HG02981 (cell line): ENCODE measurements around the gene BCKDK.
"Not testable (repeated sequence)": the region's sequence is repeated elsewhere in the genome, so short reads cannot be mapped to it uniquely, and the experiment has no call there.

Experiments used
- ATAC-seq: cut with Tn5 transposase; IDR thresholded peaks from one replicate; pipeline ENCODE4 v1.9.1; 2021; ENCODE audit warnings: mild to moderate bottlenecking, moderate library complexity; ENCODE audit not compliant: unreplicated experiment

The BCKDK gene

DNA sequence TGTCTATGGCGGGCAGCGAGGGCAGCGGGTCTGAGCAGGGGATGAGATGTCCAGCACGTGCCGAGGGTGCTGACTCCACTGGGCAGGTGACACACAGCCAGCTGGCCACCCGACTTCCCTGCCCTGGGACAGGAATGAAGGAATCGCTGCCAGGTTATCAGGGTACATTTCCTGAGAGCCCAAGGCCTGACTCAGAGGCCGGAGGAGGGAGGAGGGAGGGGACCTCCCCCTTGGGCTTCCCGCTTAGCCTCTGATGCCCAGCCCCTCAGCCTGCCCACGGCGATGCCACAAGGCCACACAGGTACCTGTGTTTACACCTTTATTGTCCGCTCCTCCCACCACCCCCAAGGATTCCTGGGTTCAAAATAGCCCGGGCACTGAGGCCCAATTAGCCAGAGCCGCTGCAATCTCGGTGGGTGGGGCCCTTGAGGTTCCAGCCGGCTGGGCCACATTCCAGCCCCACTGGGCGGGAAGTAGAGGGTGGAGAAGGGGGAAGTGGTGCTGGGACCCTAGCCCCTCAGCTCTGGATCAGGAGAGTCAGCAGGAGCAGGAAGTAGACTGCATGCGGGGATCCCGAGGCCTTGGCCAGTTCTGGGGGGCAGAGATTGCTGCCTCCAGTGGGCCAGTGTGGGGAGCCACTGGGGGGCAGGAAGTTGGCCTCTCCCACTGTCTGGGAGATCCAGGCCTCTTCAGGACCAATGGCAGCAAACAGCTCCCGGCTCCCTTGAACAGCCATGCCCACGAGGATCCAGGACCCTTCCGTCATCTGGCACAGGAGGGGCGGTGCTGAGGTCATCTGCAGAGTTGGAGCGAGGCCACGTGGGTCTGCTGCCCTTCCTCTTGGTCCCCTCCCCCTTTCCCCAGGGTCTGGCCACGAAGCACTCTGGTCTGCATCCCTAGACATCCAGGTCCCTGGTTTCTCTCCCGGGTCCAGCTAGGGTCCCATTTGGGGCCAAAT, 30.7 kb downstream of the BCKDK start:
- ATAC-seq, result no peak

DNA sequence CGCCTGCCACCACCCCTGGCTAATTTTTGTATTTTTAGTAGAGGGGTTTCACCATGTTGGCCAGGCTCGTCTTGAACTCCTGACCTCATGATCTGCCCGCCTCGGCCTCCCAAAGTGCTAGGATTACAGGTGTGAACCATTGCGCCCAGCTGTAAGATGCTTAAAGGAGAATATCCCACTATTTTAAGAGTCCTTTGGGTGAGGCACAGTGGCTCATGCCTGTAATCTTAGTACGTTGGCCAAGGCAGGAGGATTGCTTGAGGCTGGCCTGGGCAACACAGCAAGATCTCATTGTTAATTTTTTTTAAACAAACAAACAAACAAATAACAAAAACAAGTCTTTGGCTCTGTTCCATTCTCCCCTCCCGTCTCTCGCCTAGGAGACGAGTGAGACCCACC, 32.9 kb downstream of the BCKDK start:
- ATAC-seq, result not testable (repeated sequence)

DNA sequence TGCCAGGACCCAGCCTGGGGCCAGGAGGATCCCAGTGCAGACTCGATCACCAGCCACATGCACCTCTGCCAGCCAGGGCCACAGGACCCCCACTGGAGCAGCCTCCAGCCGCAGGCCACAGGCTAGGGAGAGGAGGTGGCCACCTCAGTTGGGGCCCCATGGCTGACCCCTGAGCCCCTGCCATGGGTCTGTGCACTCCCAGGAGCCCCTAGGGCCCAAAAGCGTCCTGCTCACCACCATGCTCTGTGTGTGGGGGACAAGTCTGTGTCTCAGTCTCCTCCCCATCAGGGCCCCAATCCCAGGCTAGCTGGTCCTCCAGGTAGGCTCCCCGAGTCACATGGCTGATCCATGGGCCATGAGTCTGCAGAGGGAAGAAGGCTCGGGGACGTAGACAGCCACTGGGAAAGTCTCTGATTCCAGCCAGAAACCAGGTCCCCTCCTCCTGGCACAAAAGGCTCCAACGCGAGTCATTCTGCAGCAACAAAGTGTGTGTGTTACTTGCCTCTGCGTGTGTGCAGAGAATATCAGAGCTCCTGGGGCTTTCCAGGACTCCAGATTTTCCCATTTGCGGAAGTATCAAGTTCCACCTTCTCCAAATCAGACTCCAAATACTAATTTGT, 33.4 kb downstream of the BCKDK start:
- no peak for ATAC-seq

DNA sequence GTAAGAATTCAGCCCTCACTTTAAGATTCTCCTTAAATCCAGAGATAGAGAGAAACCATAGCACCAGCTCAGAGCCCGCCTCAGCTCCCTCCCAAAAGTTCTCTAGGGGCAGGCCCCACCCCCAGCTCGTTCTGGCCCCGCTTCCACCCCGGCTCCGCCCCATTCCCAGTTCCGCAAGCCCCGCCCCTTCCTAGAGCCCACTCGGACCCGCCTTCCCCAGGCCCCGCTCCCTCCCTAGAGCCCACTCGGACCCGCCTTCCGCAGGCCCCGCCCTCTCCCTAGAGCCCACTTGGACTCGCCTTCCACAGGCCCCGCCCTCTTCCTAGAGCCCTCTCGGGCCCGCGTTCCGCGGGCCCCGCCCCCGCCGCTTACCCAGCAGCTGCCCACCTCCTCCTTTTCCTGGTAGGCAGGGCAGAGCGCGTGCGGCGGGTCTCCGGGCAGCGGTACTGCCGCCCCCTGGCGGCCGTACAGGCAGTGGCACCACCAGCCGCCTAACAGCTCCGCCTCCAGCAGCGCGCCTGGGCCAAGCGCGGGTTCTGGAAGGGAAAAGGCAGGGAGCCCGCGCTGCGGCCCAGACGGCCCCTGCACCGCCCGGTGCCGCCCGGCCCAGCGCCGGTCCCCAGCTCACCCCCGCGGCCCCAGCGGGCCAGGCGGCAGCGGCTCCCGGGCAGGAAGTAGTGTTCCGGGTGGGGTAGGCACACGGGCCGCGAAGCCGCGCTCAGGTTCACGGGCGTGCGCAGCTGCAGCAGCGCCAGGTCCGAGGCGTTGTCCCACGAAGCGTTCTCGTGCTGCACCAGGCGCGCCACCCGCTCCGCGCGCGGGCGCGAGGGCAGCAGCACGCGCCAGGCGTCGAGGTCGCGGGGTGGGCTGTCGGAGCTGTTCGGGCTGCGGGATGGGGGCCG, 34.2 kb downstream of the BCKDK start:
- ATAC-seq, result peak; percentile 87

DNA sequence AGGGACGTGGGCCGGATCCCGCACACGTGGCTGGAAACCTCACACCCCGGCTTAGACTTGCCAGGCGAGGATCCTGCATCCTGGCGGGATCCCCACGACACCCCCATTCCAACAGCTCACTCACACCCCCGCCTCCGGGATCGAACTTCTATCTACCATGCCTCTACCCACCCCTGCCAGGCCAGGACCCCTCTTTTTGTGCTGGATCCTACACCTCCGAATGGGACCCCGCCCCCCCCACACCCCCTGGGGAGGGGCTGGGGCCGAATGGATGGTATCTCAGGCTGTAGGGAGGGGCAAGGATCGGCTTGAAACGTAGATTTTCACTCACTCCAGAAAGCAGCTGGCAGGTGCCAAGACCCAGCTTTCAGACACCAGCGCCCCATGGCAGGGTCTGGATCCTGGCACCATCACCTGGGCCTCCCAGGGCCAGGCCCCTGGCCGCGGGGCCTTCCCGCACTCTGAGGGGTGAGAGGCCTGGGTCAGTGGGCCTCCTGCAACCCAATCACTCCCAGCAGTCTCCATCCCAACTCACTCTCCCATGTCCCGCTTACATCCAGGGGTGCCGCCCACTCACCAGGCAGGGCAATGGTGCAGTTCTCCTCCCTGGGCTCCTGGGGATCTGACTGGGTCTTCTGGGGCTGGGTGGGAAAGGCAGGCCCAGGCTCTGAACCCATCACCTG, 35.0 kb downstream of the BCKDK start:
- no peak for ATAC-seq

DNA sequence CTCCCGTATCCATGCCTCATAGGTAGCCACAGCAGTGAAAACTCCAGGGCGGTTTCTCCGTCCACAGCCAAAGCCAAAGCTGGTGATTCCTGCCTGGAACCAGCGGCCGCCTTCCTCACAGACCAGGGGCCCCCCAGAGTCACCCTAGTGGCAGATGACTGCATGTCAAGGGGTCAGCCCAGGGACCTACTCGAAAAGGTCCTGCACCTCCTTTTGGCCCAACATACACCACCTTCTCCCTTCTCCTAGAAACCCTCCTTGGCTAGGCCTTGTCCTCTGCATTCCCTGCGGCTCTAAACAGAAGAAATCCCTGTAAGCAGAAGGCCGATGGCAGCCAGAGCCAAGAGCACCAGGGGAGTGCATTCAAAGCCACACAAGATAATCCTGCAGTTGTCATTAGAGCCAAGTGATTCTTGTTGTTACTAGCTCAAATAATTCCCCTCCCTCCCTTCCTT, 35.5 kb downstream of the BCKDK start:
- ATAC-seq, result no peak

DNA sequence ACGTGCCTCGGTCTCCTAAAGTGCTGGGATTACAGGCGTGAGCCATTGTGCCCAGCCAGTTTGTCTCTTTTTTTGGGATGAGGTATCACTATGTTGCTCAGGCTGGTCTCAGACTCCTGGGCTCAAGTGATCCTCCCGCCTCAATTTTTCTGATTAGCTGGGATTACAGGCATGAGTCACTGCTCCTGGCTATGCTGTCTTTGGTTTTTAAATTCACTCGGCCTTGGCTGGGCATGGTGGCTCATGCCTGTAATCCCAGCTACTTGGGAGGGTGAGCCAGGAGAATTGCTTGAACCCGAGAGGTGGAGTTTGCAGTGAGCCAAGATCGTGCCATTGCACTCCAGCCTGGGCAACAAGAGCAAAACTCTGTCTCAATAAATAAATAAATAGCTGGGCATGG, 36.2 kb downstream of the BCKDK start:
- not testable (repeated sequence) for ATAC-seq

DNA sequence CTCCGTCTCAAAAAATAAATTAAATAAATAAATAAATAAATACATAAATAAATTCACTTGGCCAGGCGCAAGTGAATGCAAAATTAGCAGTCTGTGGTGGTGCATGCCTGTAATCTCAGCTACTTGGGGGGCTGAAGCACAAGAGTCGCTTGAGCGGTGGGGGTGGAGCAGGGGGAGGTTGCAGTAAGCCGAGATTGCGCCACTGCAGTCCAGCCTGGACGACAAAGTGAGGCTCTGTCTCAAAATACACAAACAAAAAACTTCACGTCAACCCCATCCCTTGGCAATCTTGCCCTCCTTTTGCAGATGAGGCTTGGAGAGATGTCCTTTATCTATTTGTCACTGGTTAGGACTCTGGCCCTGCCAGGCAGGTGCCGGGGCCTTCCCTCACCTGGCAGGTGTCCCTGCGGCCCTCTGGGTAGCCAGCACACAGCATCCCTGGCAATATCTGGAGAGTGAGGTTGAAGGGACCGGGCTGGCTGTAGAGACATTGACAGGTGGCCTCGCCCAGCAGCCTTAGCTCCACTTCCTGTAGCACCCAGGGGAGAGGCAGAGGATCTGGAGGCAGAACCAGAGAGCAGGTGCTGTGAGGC, 37.3 kb downstream of the BCKDK start:
- no peak for ATAC-seq

DNA sequence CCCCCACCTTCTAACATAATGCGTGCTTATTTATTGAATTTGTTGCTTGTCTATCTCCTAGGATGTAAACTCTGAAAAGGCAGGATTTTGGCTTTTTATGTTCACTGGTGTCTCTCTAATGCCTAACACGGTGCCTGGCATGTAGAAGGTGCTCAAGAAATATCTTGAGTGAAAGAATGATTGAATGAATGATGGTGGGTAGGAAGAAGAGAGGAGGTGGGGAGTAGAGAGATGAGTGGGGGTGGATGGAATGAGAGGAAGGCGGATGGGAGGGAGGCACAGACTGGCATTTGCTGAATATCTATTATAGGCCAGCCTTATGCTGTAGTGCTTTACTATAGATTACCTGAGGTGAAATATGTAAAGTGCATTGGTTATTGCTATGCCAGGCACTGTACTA, 39.4 kb downstream of the BCKDK start:
- no peak for ATAC-seq

DNA sequence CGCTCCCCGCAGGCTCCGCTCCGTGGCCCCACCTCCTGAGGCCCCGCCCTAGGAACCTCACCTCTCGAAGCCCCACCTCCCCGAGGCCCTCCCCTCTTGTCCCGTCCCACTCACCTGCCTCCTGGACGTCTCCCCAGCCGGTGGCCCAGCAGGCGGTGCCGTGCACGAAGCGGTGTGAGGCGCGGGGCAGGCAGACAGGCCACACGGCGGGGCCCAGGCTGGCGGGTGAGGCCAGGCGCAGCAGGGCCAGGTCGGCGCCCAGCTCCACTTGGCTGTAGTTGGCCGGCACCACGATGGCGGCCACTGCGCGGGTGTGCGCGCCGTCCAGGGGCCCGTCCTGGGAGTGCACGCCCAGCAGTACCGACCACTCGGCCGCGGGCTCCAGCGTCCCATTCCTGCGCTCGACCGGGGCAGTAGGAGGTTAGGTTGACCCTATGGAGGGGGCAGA, 40.1 kb downstream of the BCKDK start:
- ATAC-seq, result no peak

DNA sequence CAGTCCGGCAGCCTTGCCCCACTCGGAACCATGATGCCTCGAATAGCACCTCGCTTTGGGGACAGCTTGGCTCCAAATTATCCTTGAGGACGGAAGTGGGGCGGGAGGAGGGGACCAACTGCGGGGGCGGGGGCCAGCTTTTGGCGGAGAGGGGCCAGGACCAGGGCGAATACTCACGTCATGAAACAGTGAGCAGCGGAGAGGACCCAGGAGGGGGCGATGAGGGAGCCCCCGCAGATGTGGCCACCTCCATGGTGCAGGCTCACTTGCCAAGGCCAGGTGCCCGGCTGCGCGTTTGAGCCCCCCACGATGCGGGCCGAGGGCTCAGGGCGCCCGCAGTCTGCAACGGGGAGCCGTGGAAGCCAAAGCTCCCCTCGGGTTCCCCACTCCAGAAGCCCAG, 40.7 kb downstream of the BCKDK start:
- no peak for ATAC-seq

DNA sequence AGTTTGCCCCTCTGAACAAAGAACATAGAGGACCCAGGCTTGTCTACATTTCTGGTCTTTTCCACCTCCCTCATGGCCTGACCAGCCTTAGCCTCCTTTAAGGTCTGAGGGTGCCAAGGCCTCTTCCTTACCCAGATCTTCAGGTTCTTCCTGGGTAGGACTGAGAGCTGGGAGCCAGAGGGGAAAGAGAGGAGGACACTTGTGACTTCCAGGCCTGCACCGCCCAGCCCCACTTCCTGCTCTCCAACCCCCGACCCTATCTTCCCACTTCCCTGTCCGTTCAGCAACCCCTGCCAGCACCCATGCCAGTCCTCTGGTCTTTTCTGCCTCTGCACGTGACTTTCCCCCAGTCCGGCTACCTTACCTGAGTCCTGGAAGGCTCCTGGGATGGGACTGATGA, 41.1 kb downstream of the BCKDK start:
- ATAC-seq, result no peak

DNA sequence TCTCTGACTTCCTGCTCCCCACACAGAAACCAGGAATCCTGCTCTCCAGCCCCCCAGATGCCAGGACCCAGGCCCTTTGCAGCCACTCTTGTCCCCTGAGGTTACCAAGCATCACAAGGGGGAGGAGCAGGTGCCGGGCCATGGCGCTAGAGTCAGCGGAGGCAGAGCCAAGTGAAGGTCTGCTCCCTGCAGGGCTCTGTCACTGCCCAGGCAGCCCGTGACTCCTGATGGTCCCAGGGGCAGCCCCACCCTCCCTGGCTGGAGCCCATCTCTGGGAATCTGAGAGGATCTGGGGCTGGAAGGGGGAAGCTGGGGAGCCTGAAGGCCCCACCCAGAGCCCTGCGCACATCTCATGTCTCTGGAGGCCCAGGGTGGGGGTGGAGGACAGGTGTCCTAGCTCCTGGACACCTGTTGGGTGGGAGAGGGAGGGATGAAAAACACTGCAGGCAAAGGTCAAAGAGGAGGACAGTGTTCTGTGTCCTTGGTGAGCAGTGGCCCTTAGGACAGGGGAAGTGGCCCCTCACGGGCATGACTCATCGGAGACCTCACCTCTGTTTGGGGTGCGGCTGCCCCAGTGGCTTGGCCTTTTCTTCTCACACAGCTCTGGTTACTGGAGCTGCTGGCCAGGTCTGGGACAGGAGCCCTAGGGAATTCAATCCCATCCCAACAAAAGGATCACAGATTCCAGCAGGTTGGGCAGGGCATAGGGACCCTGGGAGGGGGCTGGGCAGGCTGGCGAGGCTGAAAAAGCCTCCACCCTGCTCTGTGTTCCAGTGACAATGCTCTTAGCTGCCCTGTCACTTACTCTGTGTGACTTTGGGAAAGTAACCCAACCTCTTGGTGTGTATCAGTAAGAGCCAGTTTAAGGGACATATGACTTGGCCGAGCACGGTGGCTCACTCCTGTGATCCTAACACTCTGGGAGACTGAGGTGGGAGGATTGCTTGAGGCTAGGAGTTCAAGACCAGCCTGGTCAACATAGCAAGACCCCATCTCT, 42.0 kb downstream of the BCKDK start, which contains the start of gene PRSS36:
Gene PRSS36, minus strand, starts transcription at position 173 of the 997 bp plus-strand sequence. Its CDS starts 31 bp downstream, at position 142.
- ATAC-seq, result no peak

DNA sequence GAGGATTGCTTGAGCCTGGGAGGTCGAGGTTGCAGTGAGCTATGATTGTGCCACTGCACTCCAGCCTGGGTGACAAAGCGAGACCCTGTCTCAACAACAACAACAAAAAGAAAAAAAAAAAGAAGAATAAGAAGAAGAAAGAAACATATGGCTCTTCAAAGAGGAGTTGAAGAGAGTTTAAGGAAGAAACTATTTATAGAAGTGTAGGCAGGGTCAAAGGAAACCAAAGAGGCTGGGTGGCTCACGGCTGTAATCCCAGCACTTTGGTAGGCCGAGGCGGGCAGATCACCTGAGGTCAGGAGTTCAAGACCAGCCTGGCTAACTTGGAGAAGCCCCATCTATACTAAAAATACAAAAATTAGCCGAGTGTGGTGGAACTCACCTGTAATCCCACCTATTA, 42.8 kb downstream of the BCKDK start:
- not testable (repeated sequence) for ATAC-seq

DNA sequence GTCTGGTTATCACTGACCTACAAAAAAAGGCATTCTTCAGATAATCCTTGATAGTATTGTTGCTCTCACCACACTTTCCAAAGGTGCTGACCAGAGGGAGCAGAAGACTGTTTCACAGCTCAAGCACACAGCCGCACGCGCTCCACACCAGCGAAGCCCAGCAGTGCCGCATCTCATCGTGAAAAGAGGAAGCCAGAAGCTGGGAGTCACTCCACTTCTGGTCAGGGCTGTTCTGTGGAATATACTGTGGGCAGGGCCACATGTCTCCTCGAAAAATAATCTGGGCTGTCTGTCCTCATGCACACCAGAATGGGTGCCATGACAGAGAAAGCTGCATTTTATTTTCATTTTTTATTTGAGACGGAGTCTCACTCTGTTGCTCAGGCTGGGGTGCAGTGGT, 49.0 kb downstream of the BCKDK start:
- no peak for ATAC-seq
